ENCODE measurements around the gene PEMT.

- TF ChIP-seq CTCF (IDR thresholded peaks at IDR 0.05) (no peak), EZH2 (IDR thresholded peaks at IDR 0.05; ENCODE audit: borderline replicate concordance, insufficient read depth, low read depth, low read length, poor library complexity, severe bottlenecking) (no peak)
These were observed 52.8 kb downstream of the PEMT start for GRCh38 chr17:17538417-17539391.
